GM21529 (cell line): ENCODE measurements around the gene SHANK1.

Experiments used
- ATAC-seq: cut with Tn5 transposase; IDR thresholded peaks from one replicate; pipeline ENCODE4 v1.9.1; 2021; ENCODE audit not compliant: unreplicated experiment

SHANK1 gene

DNA sequence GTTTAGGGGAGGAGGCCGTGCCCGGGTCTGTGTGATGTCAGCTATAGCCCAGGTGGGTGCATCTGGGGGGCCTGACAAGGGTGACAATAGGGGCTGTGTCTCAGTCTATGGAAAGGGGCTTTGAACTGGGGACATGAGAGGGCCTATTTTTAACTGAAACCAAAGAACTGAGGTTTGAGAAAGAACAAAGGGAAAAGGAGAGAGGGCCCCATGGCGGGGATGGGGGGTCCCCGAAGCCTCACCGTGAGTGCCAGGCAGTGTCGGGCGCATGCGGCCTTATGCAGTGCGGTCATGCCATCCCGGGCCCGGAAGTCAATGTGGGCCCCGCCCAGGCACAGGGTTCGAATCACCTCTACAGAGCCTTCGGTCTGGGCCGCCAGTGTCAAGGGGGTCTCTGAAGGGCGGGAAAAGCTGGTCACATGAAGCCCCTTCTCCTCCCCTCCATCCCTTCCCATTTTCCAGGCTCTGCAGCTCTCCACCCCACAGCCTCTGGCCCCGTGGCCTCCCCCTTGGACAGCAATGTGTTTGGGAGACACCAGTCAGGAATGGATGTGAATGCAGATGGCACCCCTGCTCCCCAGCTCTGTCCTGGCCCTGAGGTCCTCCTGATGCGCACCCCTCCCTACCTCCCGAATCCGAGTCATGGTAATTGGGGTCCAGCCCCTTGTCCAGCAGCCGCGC is 5.9 kb downstream of the SHANK1 start:
- no peak for ATAC-seq

DNA sequence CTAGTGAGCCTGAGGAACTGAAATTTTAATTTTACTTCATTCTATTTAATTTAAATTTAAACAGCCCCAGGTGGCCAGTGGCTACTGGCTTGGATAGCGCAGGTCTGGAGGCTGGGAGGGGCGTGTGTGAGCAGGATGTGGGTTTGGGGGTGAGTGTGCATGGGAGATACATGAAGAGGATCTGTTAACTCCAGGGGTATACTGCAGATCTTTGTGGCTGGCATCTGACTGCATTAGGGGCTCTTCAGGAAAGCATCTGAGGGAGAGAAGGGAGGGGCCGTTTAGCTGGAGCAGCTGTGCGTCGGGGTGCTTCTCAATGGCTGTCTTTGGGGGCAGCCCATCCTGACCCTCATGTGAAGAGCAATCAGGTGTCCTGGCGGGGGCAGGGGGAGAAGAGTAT is 6.8 kb downstream of the SHANK1 start:
- no peak for ATAC-seq

DNA sequence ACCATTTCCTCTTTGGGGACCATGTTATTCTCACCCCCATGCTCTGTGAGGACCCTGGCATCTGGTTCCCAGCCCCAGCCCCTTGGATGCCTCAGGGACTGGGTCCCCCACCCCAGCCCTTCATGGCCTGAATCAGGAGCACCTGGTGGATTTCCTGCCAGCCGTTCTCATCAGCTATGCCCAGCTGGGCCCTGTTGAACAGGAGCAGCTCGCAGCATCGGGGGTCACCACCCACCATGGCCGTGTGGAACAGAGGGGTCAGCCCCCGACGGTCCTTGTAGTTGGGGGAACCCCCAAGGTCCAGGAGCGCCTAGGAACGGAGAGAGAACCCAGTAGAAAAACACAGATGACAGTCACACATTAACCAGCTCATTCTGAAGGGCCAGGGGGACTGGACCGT is 7.8 kb downstream of the SHANK1 start:
- ATAC-seq = no peak

DNA sequence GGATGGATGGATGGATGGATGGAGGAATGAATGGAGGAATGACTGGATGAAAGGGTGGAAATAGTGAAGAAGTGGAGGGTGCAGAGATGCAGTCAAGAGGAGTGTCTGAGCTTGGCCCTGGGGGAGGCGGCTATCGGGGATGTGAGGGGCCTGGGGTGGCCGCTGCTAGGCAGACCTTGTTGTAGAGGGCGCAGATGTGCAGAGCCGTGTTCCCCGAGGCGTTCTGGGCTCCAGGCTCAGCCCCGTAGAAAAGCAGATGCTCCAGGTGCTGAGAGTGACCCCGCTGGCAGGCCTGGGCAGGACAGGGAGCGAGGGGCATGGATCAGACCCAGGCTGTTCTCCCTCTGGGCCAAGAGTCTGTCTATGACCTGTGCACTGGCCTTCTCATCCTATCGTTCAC is 8.4 kb downstream of the SHANK1 start:
- no peak for ATAC-seq

DNA sequence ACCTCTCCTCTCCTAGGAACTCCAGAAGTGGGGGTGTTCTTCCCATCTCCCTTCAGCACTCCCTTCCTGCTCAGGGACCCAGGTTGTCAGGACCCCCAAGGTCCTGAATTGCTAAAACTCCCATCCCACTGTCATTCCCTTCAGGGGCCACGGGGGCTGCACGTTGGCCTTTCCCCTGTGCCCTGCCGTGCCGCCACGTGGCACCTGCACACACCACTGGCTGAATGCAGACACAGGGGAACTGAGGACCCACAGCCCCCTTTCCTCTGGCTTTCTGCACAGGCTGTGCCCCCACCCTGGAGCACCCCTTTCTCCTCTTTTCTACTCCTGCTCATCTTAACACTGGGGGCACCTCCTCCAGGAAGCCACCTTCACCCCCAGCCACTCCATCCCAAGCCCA is 9.0 kb downstream of the SHANK1 start:
- no peak for ATAC-seq

DNA sequence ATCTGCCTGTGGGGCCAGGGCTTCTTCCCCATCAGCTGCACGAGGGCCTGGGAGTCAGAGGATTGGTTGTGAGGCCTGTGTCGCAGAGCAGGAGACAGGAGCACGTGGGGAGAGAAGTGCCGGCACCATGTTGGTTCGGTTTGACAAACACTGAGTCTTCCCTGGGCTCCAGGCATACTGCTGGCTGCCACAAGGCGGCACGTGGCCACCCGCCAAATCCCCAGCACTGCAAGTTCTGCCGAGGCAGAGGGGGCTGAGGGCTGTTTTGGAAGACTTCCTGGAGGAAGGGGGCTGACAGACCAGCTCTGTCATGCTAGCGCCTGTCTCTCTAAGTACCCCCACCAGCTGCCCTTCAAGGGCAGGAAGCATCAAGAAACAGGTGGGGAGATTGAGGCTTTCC is 9.5 kb downstream of the SHANK1 start:
- no peak for ATAC-seq

DNA sequence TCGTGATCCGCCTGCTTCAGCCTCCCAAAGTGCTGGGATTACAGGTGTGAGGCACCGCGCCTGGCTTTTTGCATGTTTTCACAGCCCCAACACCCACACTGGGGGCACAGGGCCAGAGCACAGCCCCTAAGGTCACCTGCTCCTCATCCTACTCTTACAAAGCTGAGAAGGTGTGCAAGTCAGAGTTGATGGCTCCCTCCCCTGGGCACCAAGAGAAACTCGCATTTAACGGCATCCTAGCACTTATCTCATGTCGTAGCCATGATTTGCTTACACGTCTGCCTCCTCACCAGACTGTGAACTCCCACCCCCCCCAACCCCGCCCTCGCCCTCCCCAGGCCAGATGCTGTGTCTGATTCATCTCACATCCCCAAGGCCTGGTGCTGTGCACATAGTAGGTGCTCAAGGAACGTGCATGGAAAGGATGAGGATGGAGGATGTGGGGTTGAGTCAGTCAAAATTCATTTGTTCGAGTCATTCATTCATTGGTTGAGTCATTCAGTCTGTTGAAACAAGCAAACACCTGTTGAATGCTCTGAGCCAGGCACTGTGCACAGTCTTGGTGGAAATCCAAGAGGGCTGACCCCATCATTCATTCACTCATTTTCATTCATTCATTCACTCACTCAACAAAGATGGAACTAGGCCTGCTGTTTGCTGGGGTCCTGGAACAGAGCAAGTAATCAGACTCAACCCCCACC is 11.3 kb downstream of the SHANK1 start:
- ATAC-seq = no peak

DNA sequence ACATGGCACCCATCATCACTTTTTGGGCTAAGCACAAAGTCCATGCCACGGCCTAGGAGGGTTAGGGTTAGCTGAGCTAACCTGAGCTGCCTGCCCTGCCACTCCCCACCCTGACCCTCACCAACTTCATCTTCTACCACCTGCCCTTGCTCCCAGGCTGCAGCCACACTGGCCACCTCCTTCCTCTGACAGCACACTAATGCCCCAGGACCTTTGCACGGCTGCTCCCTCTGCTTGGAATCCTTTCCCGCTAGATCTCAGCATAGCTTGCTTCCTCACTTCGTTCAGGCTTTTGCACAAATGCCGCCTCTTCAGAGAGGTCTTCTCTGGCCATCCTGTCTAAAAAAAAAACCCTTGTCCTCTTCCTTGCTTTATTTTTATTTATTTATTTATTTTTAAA is 13.2 kb downstream of the SHANK1 start:
- ATAC-seq = no peak

DNA sequence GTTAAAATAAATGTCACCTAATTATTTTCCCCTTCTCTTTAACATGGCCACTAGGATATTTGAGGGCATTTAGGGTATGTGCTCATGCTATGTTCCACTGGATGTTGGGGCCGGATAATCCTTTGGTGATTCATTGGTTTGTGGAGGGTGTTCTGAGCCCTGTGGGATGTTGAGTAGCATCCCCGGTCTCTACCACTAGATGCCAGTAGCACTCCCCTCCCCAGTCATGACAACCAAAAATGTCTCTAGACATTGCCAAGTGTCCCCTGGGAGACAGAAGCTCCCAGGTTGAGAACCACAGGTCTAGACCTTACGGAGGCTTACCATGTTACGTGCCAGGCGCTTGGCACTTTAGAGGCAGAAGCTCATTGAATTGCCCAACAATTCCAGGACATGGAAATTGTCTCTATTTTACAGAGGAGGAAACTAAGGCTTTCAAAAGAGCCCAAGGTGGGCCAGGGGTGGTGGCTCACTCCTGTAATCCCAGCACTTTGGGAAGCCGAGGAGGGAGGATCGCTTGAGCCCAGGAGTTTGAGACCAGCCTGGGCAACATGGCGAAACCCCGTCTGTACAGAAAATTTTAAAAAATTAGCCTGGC is 14.1 kb downstream of the SHANK1 start:
- no peak for ATAC-seq

DNA sequence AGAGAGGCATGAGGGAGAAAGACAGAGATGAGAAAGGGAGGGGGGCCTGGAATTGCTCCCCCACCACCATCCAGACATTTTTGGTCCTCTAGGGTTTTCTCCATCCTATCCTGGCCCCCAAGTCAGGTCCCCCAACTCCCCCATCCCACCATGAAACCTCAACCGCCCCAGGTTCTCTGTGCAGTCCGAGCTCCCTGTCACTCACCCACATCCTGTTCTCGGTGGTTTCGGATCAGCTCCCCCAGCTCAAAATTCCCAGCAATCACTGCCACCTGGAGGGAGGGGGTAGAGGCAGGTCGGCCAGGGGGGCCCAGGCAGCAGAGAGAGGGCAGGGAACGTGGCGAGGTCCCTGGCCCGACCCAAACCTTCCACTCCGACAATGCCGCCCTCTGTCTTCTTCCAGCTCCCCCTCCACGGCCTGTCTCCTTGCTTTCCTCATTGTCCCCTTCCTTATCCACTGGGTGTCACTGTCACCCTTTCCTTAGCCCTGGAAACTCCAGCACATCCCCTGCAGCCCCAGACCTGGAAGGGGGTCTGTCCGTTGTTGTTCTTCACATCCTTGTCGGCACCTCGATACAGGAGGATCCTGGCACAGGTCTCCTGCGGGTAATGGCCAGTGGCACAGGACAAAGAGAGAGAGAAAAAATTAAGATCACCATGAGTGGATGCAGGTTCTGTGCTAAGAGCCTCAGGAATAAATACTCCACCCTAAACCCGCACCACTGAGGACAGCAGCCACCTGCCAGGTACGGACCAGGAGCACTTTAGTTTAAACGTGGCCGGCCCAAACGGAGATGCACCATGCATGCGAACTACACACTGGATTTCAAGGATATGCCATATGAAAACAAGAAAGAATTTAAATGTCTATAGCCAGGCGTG is 15.4 kb downstream of the SHANK1 start:
- no peak for ATAC-seq

DNA sequence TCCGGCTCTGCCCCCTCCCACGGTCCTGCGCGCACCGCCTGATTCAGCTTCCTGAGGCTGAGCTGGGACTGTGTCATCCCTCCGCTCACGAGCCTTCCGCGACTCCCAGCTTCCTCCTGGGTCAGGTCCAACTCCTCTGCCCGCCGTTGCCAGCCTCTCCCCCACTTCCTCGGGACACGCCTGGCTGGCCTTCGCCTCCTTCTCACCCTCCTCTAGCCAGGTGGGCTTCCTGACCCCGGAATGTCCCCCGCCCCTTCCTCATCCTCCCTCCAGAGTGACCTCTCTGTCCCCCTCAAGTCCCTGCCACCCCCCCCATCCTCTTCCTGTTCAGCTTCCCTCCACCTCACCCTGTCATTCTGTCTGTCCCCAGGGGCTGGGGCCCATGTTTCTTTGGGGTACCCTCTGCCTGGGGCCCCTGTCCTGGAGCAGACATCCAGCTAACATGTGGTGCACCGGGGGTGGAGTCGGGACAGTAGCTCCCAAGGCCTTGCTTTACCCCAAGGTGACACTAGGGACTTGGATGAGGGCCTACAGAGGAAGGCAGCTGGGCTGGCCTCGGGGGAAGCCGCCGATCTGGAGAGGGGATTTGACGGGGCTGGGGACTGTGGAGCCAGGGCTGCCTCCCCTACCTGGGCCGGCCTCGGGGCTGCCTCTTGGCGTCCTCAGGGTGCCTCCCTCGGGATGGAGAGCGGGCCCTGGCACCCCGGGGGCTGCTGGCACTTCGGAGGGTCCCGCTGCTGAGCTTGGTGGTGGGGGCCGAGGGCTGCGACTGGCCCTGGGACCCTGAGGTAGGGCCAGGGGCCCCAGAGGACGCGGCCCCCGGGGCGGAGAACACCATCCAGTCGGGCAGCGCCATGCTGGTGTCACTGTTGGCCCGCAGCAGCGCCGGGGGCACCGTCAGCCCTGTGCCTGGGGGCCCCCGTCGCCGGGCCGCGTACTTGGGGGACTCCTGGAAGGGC is 16.5 kb downstream of the SHANK1 start:
- no peak for ATAC-seq

DNA sequence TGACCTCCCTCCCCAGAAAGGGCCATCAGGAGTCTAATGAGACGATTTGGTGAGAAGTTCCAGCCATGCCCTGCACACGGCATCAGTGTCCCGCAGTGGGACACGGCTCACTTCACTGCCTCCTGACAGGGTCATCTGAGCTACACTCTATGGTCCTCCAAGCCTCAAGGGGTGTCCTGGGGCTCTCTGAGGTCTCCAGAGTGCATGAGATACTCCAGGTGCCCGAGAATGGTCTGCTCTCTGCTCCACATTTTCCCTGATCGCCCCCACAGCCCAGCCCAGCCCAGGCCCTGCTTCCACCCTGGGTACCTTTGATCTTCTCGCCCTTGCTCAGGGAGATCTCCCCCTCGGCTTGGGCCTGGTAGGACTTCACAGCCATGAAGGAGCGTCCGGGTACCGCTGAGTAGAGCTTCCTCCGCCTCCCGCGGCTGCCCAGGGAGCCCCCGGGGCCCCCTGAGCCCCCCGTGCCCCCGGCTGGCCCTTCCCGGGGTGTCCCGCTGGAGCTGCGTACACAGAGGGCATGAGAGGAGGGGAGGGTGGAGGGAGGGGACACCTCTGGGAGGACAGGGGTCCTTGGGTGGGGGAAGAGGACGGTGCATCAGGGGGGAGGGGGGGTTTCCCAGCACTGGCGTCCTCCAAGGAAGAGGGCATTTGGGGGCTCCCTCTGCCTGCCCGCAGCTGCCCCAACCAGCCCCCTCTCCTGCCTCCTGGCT is 17.3 kb downstream of the SHANK1 start:
- ATAC-seq = no peak

DNA sequence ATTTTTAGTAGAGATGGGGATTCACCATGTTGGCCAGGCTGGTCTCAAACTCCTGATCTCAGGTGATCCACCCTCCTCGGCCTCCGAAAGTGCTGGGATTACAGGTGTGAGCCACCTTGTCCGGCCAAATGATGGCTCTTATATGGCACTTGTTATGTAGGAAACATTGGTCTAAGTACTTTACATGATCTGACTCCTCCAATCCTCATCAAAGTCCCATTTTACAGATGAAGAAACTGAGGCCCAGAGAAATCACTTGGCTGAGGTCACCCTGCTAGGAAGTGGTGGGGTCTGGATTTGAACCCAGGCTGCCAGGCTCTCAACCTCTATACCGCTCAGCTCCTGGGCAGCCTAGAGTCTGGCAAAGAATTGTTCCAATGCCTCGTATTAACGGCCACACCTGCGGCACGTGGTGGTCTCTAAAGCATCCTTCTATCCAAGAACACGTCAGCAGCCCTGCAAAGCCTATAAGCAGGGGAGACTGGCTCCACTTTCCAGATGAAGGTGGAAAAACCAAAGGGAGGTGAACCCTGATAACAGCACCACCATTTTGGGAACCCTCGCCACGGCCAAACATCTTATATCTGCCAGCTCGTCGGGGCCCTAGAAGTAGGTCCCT is 18.1 kb downstream of the SHANK1 start:
- no peak for ATAC-seq

DNA sequence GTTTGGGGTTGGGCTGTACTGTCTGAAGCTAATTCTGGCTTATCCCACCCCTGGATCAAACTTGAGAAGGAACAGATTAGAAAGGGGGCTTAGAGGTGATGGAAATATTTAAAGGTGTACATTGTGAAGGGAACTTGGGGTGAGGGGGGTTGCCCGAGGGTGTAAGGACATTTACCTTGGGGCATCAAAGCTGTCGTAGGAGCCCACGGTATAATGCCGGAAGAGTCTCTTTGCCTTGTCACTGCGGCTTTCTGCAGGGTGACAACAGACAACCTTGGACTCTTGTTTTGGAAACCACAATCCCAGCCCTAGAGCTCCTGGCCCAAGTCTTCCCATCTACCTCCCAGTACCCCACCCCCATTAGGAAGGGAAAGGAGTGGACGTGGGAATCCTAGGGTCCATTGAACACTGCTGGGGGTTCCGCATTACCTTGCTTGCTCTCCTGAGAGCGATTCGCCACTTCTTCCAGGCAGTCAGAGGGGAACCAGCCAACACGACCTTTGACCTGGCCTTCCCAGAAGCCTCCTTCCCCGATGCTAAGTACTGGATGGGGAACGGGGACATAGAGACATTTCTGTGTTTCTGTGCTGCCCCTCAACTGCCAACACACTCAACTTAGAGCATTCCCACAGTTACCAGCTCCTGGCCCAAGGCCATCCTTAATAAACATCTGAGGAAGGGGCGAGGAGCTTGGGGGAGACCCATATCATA is 22.0 kb downstream of the SHANK1 start:
- no peak for ATAC-seq

DNA sequence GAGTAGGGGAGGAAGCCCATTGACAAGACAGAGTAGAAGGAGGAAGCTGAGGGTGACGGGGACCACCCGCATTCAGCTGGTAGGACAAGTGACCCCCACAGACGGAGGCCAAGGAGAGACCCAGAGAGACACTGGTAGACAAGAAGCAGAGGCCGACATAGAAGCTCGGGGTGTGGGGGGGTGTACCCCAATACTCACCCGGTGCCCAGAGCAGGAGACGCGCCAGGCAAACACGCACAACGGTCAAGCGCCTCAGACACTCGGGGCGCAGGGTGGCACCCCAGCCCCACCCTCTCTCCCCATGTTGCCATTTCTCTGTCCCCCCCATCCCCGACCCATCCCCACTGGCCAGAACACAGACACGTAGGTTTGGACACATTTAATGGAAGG is 23.5 kb downstream of the SHANK1 start:
- ATAC-seq = no peak

DNA sequence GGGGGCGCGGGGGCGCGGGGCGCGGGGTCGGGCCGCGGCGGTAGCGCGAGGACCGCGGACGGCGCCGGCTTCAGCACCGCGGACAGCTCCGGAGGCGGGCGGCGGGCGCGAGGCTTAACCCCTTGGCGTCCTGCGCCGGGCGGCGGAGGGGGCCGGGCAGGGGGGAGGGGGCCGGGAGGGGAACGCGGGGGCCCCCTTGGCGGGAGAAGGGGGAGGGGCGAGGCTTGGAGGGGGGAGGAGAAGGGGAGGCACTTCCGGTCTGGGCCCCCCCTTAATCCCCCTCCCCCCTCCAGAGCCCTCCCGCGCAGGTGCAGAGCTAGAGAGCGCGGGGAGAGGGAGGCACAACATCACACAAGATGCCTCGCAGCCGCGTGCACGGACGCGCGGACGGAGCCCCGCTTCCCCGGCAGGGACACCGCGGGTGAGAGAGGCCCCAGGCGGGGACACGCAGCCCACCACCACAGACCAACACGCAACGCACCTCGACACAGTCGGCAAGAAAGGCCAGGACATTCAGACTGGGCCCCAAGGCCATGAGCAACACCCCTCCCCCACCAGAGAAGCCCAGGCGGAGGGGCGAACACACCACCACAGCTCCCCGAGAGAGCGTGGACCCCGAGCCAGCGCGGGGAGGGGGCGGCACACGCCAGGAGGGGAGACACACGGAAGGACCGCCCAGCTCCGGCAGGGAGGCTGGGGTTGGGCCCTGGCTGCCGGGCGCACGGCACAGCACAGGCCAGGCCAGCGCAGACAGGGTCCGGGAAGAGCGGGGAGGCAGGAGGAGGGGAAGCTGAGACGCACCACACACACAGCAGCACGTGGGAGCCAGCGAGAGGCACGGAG is 24.1 kb downstream of the SHANK1 start:
- ATAC-seq = no peak

DNA sequence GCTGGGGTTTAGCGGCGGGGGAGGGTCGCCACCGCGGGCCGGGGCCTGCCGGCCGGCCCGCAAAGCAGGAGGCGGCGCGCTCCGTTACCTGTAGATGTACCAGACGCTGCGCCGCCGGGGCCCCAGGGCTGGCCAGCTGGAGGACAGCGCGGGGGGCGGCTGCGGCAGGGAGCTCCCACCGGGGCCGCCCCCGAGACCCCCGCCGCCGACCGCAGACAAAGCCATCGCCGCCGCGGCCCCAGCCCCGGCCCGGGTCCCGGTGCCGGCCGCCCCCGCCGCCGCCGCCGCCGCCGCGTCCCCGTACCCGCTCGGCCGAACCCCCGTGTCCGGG is 24.8 kb downstream of the SHANK1 start:
- no peak for ATAC-seq
